GM21528 (cell line): ENCODE data around the gene MDK.

Source experiments
- ATAC-seq: cut with Tn5 transposase; IDR thresholded peaks from one replicate; pipeline ENCODE4 v1.9.1; 2021; ENCODE audit warnings: mild to moderate bottlenecking, moderate library complexity; ENCODE audit not compliant: unreplicated experiment, low FRiP score

Gene MDK, protein sequence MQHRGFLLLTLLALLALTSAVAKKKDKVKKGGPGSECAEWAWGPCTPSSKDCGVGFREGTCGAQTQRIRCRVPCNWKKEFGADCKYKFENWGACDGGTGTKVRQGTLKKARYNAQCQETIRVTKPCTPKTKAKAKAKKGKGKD

DNA sequence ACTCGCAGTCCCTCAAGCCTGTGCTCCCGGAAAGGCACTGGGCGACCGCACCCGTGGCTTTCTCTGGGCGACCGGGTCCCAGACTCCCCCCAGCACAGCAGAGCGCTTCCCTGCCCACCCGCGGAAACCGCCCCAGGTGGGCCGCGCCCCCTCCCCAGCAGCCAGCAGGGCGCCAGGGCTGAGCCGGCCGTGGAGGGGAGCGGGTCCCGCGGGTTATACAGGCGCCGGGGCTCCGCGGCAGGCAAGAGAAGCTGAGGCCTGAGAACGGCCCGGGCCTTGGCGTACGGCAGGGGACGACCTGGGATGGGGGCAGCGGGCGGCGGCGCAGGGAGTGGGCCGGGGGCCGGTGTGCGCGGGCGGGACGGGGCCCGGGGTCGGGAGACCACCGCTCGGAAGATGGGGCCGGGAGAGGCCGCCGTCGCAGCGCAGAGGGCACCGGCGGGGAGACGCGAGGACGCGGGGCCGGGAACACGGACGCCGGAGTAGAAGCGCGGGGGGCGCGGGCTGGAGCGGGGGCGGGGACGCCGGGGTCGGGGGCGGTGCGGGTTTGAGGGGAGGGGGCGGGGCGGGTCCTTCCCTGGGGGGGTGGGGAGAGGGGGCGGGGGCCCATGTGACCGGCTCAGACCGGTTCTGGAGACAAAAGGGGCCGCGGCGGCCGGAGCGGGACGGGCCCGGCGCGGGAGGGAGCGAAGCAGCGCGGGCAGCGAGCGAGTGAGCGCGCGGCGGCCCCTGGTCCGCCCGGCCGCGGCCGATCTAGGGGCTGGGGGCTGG is at the start of gene MDK:
Gene MDK, plus strand, starts transcription at position 622 of the 771 bp plus-strand sequence. CDS start 389 bp downstream, outside the sequence.
- ATAC-seq = no peak

DNA sequence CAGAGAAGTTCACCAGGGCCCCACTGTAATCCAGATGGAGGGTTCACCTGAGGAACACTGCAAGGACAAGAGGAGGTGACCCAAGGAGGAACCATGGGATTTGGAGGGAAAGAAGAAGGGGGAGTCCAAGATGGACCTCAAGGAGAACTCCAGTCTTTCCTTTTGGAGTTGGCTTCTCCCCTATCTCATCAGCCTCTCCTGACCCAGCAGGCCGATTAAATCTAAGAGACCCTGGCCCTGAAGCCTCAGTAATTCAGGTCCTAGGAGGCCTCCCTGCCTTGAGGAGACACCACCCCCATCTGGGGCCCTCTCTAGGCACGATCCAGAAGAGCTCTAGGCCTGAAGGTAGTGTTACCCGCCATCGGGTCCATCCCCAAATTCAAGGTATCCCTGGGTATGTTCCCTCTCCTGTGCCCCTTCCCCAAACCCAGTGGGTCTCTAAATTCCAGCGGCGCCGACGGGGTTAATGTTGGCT is 49.3 kb upstream of the MDK start:
- no peak for ATAC-seq

DNA sequence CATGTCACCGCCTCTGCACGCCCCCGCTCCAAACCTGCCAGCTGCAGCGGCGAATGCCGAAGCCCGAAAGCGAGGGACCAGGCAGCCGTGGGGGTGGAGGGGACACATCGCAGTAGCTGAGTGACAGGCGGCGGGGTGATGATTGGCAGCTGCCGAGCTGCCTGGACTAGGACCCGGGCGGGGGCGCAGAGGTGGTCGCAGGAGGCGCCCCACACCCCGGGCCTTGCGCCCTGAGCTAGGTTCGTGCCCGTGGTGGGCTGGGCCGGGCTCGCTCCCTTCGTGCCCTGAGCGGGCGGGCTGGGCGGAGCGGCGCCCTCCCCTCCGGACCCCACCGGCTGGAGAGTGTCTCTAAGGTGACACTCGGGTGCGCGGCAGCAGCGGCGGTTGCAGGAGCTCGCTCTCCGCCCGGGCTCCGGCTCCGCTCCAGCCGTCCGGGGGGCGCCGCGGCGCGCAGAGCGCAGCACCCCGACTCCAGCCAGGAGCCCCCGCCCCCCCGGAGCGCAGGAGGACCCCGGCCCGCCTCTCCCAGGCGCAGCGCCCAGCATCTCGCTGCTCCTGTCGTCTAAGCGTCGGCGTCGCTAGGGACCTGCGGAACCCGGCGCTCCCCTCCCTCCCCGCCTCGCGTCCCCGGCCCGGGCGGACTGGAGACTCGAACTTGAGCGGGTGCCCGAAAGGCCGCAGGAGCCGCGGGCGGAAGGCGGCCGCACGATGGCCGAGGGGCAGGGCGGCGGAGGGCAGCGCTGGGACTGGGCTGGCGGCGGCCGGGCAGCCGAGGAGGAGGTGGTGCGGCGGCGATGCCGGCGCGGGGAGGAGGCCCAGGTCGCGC is 48.7 kb upstream of the MDK start:
- no peak for ATAC-seq

DNA sequence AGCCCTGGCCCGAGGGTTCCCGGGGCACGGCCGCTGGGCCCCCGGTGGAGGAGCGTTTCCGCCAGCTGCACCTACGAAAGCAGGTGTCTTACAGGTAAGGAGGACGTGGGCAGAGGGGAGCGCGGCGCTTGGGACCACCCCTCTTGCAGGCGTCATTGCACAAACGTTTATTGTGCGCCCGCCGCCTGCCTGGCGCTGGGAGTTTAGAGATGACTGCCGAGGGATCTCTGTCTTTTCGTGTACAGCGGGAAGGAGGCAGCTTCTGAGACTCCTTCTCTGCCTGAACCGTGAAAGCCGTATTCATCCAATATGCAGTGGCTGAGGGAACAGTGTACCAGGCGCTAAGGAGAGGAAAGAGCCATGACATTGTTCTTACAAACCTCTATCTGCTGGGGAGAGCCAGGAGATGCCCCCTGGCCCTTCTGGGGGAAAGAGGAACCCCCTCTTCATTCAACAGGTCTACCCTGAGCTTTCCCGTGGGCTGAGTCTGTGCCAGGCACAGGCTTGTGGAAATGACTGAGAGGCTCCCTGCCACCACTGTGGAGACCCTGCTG is 48.0 kb upstream of the MDK start:
- no peak for ATAC-seq

DNA sequence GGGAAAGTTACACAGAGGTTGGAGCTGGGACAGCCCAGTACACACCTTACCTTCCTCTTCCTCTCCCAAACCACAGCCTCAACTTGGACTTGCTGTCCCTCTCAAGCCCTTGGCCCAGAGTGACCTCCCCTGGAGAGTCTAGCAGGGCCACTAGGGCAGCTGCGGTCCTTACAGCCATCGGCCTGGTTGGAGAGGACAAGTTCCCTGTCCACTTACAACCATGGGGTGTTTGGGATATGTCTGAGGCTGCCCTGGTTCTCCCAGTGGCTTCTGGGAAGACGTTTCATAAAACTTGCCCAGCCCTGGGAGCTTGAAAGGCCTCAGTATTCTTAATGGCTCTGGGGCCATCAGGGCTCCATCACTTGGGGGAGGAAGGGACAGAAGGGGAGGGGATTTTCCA is 47.3 kb upstream of the MDK start:
- no peak for ATAC-seq

DNA sequence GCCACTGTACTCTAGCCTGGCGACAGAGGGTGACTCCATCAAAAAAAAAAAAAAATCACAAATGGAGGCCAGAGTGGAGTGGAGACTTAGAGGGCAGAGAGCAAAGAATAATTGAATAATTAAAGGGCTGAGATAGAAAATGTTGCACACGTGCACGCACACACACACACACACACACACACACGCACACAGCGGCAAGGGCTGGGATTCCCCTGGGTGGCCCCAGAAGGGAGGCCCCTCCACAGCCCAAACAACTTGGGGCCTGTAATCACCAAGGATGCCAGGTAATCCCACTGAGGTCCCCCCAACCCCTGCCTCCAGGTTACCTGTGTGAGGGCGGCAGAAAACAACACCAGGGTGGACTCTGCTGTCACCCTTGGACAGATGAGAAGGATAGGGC is 46.2 kb upstream of the MDK start:
- no peak for ATAC-seq

DNA sequence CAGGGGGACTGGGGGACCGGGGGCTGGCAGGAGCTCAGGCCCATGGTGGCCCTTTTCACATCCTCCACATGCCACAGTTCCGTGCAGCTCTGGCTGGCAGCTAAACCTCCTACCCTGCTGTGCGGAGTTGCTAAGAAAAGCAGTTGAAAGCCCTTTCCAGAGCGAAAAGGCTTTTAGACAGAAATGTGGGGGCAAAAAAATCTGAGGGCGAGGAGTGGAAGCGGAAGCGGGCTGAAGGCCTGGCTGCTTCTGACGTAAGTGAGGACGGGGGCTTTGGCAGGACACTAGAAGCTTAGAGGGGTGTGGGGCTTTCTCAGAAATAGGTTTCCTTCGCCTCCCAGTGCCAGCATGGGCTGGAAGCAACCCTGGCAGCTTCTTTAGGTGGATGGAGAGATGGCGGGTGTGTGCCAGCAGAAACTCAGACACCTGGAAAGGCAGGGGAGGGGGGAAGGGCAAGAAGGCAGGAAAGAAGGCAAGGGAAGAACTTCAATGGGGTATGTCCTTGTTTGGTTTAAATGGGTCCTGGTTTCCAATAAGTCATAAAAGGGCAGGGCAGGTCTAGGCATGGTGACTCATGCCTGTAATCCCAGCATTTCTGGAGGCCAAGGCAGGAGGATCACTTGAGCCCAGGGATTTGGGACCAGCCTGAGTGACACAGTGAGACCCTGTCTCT is 45.4 kb upstream of the MDK start:
- ATAC-seq = no peak

DNA sequence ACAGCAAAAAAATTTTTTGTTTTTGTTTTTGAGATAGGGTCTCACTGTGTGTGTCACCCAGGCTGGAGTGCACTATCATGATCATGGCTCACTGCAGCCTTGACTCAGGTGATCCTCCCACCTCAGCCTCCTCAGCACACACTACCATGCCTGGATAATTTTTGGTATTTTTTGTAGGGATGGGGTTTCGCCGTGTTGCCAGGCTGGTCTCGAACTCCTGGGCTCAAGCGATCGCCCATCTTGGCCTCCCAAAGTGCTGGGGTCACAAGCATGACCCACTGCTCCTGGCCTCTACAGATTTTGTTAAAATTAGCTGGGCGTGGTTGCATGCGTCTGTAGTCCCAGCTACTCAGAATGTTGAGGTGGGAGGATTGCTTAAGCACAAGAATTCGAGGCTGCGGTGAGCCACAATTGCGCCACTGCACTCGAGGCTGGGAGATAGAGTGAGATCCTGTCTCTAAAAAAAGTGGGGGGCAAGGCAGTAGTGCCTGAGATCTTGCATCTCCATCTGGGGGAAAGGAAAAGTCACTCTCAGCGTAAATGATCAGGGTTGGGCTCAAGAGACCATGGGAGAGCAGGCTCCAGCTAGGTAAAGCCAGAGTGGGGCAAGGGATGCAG is 44.8 kb upstream of the MDK start:
- no peak for ATAC-seq

DNA sequence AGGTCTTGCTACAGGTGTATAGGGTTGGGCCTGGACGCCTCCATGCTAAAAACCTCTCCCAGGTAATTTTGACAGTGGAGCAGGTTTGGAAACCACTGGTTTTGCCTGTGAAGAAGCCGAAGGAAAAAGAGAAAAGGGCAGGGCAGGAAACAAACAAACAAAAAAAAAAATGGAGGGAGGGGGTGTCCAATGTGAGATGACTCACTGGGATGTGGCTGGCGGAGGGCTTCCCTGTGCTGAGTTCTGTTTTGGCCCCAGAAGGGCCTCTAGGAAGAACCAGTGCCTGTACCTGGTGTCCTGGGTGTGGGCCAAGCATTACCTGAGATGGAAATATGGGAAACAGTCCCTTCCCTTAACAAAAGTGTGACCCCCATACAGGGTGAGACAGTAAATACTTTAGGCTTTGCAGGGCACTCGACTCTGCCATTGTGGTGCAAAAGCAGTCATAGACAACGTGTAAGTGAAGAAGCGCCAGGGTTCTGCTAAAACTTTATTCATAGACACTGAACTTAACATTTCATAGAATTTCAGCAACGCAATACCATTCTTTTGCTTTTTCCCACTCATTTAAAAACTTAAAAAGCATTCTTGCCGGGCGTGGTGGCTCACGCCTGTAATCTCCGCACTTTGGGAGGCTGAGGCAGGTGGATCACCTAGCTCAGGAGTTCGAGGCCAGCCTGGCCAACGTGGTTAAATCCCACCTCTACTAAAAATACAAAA is 43.7 kb upstream of the MDK start:
- no peak for ATAC-seq

DNA sequence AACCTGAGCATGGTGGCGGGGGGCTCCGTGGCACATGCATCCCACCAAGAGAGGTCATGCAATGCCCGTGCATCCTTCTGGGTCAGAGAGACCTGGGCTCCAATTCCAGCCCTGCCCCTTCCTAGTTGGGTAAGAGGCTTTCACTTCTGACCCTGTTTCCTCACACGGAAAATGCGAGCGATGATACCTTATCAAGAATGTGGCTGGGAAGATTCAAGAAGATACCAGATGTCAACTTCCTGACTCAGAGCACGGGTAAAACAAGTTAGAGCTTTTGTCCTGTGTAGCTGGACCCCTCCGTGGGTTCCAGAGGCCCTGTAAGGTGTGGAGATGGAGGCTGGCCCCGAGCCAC is 42.9 kb upstream of the MDK start:
- ATAC-seq = no peak

DNA sequence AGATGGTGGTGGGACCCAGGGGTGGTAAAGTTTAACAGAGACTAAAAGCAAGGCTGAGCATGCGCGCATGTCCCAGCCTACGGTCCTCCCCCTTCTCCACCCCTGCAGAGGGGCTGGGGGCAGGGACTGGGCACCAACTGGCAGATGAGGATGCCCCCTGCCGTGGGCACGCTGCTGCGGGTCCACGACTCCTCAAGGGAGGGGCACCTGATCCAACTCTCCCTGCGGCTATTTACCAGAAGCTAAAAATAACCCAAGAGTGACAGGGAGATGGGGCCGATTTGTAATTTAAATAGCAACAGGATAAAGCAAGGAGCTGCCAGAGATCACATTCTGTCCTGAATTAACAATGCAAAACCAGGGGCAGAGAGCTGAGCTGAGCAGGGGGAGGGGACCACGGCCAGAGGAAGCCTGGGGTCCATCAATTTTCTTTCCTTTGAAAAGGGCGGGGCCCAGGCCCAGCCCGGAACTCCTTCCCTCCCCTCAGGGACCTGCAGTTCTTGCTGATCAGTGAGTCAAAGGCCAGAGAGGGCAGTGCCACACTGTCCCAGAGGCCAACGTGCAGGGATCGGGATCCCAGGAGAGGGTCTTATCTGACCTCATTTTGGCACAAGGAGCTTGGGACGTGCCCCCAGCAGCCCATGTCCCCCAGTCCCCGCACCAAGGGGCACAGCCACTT is 42.3 kb upstream of the MDK start:
- ATAC-seq = no peak

DNA sequence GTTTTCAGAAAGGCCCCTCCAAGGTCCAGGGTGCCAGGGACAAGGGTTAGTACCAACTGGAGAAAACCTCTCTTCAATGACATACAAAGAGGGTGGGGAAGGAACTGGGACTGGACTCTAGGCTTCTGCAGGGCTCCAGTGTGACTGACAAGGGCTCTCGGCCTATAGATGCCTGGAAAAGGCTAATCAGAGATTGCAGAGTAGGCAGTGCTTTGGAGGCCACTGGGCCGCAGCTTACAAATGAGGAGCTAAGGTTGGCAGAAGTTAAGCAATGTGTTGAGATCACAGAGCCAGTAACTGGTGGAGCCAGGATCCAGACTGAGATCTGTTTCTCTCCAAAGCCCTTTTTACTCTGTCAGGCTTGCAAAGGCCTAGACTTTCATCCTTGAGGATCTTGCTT is 41.7 kb upstream of the MDK start:
- ATAC-seq = no peak

DNA sequence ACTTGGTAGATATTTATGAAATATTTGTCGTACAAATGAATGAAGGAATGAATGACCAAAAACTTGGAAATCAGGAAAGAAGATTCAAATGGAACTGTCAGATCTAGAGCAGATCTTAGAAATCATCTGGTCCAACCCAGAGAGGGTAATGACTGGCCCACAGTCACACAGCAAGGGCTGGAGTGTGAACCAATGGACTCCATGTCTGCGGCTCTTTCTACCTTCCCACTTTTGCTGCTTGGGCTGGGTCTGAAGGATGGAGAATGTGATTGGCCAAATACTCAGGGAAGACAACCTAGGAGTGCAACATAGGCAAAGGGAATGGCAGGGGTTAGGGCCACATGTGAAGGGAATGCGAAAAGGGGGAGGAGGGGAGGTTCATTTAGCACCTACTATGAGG is 40.0 kb upstream of the MDK start:
- ATAC-seq = no peak

DNA sequence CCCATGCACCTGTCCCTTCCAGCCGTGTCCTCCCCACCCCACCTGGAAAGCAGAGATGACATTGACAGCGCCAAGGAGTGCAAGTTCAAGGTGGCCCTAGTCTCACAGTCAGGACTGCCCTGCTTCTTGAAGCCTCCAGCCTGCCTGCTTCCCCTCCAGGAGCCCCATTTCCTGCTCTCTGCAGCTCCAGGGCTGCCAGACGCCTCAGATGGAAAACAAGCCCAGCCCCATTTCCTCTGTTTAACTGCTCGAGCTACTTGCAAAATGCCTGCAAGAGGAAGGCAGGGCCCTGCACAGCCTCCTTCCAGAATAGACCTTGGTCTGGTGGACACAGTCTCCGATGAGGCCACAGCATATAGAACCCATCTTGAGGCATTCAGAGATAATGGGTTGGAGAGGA is 39.2 kb upstream of the MDK start:
- no peak for ATAC-seq

DNA sequence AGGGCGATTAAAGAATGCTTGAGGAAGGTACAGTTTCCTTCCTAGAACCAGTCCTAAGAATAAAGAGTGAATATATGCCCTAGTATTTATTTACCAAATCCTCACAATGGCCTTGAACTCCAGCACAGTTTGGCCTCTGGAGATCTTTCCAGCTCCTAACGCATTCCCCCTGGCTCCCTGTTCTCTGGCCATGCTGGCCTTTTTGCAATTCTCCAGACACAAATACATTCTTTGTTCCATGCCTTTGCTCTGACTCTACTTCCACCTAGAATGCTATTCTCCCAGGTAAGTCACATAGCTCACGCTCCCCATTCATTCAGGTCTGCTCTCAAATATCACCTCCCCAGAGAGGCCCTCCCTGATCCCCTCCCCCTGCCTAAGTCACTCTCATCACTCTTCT is 37.9 kb upstream of the MDK start:
- no peak for ATAC-seq

DNA sequence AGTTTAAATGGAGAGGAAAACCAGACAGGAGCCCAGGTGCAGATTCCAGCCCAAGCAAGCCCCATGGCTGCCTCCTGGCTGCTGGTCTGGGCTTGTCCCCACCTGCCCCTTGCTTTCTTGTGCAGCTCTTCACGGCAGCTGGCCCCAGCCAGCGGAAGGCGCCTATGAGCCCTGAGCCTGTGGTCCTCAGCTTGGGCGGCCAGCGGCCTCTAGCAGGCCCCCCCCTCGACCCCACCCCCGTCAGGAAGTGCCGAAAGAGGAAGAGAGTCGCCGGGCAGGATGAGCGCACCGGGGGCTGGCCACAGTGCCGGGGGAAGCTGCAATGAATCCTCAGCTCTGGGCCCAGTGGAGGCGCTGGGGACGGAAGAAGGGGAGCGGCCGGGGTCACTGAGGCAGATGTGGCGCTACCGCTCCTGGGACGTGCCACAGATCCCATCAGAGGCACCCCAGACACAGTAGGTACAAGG is 36.3 kb upstream of the MDK start:
- no peak for ATAC-seq

DNA sequence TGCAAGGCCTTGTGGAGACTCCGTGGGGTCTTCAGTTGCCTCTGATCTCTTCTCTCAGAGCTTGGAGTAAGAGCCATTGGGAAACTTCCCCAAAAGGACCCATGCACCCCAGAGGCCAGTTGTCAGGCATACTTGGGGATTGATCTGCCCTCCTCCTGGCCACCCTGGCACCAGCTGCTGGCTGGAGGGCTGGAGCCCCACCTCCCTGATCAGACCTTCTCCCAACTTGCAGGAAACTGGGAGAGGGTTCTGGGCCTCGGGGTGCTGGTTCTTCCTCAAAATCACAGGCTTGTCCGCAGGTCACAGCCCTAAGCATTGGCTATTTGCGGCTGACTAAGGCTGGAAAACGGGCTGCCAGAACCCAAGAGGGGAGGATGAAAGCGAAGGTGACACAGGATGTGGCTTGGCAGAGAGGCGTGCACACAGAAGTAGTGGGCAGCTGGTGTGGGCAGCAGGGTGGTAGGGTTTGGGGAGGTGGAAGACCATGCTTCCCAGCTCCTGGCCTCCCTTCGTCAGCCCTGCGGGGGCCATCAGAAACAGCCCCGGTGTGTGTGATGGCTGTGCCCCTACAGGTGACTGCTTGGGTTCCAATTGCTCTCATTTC is 35.5 kb upstream of the MDK start:
- ATAC-seq = no peak

DNA sequence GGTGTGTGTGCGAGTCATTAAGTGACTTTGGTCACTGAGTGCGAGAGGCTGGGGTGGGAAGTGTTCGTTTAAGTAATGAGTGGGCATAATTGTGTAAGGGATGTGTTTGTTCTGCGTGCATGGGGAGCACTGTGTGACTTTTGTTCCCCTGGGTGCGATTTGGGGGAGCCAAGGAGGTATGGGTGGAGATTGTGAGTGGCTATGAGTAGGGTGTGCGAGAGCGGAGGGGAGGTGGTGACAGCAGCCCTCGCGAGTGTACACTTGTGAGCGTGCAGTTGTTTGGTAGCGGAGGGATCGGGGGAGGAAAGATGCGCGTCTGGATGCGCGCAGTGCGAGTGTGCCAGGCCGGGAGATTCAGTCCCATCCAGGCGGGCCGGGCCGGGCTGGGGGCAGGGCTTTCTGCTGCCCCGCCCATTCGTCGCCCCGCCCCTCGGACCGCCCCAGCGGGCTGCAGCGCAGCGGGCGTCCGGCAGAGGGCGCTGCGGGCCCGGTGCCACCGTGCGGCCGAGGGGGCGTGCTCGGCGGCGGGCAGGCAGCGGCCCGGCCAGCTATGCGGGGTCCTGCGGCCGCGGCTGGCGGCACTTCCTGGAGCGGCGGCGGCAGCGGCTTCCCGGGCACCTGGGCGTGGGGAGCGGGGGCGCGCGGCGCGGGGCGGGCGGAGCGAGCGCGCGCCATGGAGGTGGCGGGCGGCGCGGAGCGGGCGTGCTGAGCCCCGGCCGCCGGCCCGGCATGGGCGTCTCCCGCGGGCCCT is 34.4 kb upstream of the MDK start, which contains the start of gene DGKZ:
Gene DGKZ, plus strand, starts transcription at position 578 of the 751 bp plus-strand sequence. CDS start 197 bp downstream, outside the sequence.
- ATAC-seq = peak; percentile 64
